ENCODE measurements around the gene TMEM225.
"Not testable (repeated sequence)": the region's sequence is repeated elsewhere in the genome, so short reads cannot be mapped to it uniquely, and the experiment has no call there.

The TMEM225 gene, protein sequence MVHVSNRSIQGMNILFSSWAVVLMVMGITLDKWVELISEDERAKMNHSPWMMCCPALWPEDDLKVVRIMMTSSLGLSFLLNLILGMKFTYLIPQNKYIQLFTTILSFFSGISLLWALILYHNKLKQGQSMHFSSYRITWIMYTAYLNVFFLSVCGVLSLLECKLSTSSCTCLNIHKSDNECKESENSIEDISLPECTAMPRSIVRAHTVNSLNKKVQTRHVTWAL

DNA sequence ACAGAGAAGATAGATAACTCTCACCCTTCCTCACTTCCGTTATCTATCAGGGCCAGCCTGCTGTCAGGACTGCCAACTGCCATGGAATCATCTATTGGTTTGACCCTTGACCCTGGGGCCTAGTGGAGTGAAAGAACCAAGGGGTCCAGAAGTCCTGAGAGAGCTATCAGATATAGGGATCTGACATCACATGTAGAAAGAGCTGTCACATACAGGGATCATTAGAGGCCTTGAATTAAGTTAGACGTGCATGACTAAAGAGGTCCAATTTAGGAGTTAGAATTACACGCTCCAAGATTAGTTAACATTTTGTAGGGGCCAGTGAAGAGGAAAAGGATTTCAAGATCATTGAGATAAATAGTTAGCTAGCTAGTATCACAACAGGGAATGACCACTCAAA, at the start of gene TMEM225:
TMEM225 (minus strand) TSS at position 101 of the 400 bp plus-strand sequence. CDS start 245 bp downstream, outside the sequence.
- no peak for DNase-seq (ENCODE audit: low read depth in 3 of 3)

DNA sequence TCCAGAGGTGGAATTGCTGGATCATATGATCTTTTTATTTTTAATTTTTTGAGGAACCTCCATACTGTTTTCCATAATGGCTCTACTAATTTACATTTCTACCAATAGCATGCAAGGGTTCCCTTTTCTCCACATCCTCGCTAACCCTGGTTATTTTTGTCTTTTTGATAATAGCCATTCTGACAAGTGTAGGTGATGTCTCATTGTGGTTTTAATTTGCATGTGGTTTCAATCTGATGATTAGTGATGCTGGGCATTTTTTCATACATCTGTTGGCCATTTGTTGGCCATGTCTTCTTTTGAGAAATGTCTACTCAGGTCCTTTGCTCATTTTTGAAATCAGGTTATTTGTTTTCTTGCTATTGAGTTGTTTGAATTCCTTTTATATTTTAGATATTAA, 38.6 kb upstream of the TMEM225 start:
- DNase-seq (ENCODE audit: low read depth in 3 of 3): no peak

DNA sequence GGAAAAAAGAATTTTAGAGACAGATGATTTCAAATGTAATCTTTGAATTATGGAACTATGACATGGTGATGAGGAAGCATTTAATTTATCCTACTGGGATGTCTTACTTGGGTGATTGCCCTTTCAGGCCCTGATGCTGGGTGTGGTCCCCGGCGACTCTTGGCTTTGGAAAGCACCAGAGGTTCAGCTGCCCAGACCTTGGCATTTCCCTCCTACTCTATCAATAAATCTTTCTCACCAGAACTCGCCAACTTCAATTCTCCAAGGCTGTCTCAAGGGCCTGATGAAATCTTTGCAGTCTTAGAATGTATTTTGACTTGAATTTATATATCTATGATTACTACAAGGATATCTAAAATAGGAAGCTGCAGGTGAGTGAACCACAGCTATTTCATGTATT, 35.5 kb upstream of the TMEM225 start:
- DNase-seq (ENCODE audit: low read depth in 3 of 3): no peak

DNA sequence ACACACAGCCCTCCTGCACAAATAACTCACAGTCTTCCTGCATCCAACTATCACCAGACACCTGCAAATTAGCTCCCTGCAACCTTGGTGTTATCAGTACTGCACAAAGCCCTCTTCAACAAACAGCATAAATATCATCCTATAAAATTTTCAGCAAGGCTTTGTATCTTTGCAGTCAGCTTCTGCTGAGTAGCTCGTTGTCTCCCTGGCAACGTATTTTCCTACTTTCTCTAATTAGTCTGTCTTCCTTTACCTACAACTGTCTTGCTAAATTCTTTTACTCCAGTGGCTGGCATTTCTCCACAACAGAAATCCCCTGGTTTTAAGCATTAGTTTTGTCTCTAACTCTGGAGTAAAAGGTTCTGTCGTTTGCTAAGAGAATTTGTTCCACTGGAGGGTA, 20.4 kb upstream of the TMEM225 start:
- DNase-seq (ENCODE audit: low read depth in 3 of 3): no peak

DNA sequence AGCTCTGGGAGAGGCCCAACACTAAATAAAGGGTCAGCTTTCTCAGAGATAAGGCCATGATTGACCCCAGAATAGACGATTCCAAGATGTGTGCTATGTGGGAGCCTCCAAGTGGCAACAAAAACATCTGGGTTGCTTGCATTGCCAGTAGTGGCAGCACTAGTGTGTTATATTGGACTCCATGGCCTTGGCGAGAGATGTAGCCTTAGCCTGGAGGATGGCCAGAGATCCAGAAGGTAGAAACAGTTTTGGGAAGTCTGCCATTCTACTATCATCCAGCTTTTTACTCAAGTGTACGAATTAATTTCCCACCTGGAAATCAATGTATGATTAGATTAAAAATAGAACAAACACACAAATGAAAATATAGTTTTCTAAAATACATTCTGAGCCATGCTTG, 19.5 kb upstream of the TMEM225 start:
- no peak for DNase-seq (ENCODE audit: low read depth in 3 of 3)

DNA sequence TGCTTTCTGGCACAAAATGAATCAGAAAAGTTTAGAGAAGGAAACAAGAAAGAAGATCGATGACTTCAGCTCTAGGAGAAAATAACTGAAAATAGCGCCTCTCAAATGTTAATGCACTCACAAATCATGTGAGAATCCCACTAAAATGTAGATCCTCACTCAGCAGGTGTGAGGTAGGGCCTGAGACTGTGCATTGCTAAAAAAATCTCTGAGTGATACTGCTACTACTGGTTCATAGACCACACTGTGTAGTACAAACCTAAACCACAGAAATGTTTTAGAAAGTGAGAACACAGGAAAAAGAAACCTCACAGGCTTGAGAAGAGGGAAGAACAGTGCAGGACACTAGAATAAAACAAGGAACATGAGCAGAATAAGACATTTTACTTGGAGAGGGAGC, 18.5 kb upstream of the TMEM225 start:
- DNase-seq (ENCODE audit: low read depth in 3 of 3): no peak

DNA sequence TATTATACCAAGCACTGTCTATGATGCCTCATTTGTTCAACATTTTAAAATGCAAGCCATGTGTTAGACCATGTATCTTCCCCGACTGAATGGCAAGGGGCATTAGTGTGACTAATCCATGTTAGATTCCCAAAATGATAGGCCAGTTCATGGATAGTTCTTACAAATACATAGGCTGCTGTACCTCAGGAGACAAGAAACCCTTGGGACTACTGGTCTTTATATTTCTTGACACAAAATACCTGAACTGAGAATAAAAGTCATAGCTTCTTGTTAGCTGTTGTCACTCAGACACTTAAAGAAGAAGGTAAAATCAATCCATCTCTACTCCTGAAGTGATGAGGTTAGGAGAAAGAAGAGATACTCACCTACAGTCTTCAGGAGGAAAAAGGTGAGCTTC, 16.4 kb upstream of the TMEM225 start, which contains the start of gene OR8D4:
OR8D4 (plus strand) TSS at position 301 of the 400 bp plus-strand sequence. CDS start 4,265 bp downstream, outside the sequence.
- no peak for DNase-seq (ENCODE audit: low read depth in 3 of 3)

DNA sequence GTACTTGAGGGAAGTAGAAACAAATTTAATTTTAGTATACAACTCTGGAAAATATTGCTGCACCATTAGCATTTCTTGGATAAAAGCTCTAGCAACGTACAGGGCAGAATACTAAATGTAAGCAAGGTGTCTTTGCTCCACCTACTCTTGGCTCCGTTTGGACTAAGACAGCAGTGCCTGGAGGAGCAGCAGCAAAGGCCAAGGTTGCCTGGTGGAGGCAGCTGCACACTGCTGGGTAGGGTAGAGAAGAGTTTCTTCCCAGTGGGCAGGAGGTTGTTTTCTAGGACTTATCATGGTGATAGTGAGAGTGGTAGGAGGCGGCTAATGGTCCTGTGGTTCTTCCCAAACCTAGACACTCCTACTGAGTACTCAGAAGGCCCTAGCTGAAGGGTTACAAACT, 14.3 kb upstream of the TMEM225 start:
- DNase-seq (ENCODE audit: low read depth in 3 of 3): no peak

DNA sequence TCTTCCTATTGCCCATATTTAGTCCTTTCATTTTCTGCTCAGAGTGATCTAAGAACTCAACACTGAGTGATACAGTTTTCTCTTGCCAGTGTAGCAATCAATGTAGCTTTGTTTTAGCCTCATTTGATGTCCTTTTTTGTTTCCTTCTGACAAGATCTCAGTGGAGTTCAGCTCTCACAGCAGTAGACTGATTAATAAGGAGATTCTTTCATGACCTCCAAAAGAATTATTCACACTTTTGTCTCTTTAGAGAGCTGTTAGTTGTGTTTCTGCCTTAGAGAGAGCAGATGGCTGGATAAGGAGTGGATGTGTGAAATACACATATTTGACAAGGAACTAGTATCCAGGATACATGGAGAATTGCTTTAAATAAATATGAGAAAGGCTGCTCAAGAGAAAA, 6.6 kb upstream of the TMEM225 start:
- no peak for DNase-seq (ENCODE audit: low read depth in 3 of 3)

DNA sequence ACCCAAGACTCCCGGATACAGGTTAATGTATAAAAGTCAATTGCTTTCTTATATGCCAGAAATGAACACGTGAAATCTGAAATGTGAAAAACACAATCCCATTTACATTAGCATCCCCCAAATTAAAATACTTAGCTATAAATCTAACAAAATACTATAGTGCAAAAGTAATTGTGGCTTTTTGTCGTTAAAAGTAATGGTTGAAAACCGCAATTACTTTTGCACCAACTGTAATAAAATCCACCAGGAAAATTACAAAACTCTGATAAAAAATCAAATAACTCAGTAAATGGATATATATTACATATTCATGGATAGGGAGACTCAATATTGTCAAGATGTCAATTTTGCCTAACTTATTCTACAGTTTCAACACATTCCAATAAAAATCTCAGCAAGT, 4.6 kb downstream of the TMEM225 start:
- DNase-seq (ENCODE audit: low read depth in 3 of 3): no peak

DNA sequence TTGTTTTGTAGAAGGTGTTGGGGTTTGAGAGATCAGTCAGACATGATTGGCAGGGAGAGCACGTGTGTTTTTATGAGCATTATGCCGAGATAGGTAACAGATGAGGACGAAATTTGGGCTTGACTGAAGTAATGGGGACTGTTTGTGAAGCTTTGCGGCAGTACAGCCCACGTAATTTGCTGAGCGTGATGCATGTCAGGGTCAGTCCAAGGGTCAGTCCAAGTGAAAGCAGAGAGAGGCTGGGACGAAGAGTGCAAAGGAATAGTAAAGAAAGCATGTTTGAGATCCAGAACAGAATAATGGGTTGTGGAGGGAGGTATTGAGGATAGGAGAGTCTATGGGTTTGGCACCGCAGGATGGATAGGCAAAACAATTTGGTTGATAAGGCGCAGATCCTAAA, 17.7 kb downstream of the TMEM225 start:
- not testable (repeated sequence) for DNase-seq (ENCODE audit: low read depth in 3 of 3)

DNA sequence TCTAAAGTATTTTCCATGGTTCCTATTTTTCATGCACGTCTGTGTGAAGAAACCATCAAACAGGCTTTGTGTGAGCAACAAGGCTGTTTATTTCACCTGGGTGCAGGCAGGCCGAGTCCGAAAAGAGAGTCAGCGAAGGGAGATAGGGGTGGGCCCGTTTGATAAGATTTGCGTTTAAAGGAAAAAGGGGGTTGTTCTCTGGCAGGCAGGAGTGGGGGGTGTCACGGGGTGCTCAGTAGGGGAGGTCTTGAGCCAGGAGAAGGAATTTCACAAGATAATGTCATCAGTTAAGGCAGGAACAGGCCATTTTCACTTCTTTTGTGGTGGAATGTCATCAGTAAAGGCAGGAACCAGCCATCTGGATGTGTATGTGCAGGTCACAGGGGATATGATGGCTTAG, 20.2 kb downstream of the TMEM225 start:
- DNase-seq (ENCODE audit: low read depth in 3 of 3): not testable (repeated sequence)

DNA sequence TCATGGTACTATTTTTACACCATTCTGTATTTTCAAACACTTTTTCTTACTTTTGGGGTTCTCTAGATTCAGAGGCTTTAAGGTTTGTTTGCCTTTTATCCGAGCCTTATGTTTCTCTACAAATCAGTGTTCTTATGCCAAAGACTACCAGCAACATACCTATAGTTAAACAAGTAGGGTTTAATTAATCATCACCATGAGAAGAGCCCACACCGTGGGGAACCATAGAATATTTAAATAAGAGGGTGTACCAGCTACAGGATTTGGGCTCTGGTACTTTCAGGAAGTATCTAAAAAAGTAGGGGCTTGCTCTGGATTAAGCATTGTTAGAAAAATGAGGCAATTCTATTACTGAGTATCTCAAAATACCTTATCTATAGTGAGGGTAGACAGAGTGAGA, 25.7 kb downstream of the TMEM225 start:
- DNase-seq (ENCODE audit: low read depth in 3 of 3): no peak

DNA sequence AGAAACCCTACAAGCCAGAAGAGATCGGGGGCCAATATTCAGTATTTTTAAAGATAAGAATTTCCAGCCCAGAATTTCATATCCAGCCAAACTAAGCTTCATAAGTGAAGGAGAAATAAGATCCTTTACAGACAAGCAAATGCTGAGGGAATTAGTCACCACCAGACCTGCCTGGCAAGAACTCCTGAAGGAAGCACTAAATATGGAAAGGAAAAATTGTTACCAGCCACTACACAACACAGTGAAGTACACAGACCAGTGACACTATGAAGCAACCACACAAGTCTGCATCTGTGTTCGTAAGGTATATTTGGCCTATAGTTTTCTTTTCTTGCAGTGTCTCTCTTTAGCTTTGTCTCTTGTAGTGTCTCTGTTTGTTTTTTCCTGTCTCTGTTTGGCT, 29.0 kb downstream of the TMEM225 start:
- DNase-seq (ENCODE audit: low read depth in 3 of 3): no peak

DNA sequence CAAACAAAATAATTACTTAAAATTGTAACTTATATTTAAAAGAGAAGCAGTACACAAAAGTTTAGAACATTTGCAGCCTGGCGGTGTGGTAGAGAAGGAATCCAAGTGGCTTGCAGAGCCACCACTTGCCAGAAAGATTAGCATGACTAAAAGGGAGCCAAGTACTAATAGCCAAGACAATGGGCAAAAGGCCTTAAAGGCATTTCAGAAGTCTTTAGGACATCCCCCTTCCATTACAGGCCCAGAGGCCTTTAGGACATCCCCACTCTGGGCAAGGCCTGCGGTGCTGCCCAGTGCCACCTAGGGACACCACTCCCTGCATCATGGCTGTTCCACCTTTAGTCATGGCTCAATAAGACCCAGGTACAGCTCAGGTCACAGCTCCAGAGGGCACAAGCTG, 32.4 kb downstream of the TMEM225 start:
- no peak for DNase-seq (ENCODE audit: low read depth in 3 of 3)

DNA sequence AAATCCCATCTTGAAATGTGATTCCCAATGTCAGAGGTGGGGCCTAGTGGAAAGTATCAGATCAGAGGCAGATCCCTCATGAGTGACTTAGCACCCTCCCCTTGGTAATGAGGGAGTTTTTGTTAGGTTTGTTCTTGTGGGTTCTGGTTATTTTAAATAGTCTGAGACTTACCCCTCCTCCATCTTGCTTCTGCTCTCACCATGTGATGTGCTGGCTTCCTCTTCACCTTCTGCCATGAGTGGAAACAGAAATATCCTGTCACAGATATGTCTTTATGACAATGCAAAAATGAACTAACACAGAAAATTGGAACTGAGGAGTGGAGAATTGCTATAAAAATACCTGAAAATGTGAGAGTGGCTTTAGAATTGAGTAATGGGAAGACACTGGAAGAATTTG, 33.1 kb downstream of the TMEM225 start:
- no peak for DNase-seq (ENCODE audit: low read depth in 3 of 3)

DNA sequence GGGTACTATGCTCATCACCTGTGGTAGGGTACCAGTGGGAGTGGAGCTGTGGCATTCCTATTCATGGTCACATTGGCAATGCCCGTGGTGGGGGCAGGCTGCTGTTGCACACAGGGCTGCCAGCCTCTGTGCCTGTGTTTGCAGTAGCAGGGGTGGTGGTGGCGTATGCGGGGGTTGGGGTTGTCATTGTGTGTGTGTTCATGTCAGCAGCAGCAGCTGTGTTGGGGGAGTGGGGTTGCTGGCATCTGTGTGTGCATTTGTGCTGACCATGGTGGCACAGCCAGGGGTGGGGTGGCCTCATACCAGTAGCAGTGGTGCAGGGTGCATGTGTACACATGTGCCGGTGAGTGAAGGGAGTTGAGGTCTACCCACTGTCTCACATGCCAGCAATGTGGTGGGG, 34.4 kb downstream of the TMEM225 start:
- DNase-seq (ENCODE audit: low read depth in 3 of 3): no peak

DNA sequence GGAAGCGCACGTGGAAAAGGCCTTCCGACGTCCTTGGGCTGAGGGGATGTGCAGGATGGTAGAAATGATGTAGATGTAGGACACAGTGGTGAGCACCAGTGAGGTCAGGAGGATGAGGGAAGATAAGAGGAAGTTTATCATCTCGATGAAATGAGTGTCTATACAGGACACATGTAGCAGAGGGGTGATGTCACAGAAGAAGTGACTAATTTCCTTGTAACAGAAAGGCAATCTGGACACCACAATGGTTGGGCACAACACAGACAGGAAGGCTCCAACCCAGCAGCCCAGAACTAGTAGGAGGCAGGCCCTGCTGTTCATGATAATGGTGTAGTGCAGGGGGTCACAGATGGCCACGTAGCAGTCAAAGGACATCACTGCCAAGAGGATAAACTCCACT, 44.3 kb downstream of the TMEM225 start:
- DNase-seq (ENCODE audit: low read depth in 3 of 3): no peak

DNA sequence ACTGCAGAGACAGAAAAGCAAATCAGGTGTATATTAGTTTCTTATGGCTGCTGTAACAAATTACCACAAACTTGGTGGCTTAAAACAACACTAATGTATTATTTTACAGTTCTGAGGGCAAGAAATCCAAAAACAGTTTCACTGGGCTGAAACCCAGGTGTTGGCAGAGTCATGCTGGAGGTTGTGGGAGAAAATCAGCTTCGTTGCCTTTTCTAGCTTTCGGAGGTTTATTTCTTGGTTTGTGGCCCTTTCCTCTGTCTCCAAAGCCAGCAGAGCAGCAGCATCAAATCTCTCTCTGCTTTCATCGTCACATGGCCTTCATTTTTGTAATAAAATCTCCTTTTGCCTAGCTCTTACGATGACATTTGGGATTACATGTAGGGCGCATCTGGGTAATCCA, 46.3 kb downstream of the TMEM225 start:
- no peak for DNase-seq (ENCODE audit: low read depth in 3 of 3)

DNA sequence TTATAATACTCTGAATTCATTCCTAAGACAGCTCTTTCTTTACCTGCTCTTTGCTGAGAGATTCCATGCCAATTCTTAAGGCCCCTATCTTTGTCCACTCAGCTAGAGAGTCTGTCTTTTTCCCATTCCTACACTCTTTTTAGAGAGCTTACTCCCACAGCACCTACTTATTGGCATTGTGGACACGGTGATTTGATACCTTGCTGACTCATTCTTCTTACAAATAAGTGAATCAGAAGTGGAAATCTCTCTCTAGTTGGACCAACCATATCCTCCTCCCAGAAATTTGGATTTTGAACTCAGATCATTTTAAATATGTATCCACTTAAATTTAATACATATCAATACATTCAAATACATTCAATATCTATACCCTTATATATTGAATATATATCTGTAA, 46.8 kb downstream of the TMEM225 start:
- DNase-seq (ENCODE audit: low read depth in 3 of 3): no peak

DNA sequence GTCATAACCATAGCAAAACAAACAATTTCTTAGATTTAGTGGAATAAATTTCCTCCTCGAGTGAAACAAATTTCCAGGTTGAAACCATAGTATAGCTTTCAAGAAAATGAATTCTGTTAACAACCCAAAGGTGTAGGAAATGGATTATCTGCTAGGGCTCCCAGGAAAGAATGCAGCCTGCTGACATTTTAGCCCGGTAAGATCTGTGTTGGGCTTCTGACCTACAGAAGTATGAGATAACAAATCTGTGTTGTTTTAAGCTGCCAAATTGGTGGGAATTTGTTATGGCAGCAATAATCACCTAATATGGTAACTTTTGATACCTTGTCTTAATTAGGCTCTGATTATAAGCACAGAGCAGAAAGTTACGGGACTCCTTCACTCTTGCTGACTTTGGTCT, 47.3 kb downstream of the TMEM225 start:
- no peak for DNase-seq (ENCODE audit: low read depth in 3 of 3)

DNA sequence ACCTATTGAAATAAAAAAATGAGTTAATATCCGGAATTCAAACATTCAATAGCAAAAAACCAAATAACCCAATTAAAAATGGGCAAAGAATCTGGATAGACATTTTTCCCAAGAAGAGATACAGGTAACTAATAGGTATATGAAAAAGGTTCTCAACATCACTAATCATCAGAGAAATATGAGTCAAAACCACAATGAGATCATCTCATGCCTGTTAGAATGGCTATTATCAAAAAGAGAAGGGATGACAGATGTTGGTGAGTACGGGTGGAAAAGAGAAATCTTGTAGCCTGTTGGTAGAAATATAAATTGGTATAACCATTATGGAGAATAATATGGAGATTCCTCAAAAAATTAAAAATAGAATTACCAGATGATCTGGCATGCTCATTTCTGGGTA, 52.4 kb downstream of the TMEM225 start:
- no peak for DNase-seq (ENCODE audit: low read depth in 3 of 3)

Measured in stimulated activated CD4-positive, alpha-beta T cell treated with anti-CD3 and anti-CD28 coated beads, TNF-alpha, amount 100 ng/mL, for 24 hours (primary cell).